Astrocyte of the spinal cord (primary cell): ENCODE measurements around the gene THEMIS2.

Experiments used
- DNase-seq: peaks from one replicate; pipeline ENCODE4 v3.0.0; 2011; ENCODE audit warnings: low read depth, low spot score
- H3K4me3 ChIP-seq: 2 replicates; pipeline ENCODE4 v1.5.1; 2011; ENCODE audit warnings: low read depth, mild to moderate bottlenecking, low read length, moderate library complexity
- in situ Hi-C: cut with HindIII; loops from 2 replicates; pipeline ENCODE4 v1.10.0; 2017; ENCODE audit warnings: low sequenced_read_pairs
- TF ChIP-seq, protein P1 (sequence below): IDR thresholded peaks from 2 replicates; pipeline ENCODE4 v1.5.1; 2012; ENCODE audit warnings: low read depth, mild to moderate bottlenecking, low read length, inconsistent platforms

Gene THEMIS2

DNA sequence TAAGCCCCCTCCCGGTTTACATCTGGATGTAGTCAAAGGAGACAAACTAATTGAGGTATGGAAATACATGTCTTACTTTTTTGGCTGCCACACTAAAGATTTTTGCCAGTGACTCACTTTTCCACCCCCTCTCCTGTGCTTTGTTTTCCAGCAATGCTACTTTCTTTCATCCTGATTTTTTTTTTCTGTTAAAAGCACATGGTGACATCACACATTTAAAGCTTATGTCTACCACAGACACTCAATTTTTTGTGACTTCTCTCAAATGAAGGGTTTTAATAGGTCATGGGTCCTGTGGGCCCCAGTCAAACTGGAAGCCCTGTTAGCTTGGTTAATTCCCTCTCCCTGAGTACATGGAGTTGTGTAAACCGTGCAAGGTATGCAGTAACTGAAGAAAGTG lies 39.6 kb upstream of the THEMIS2 start:
- DNase-seq = peak; percentile 54
- in situ Hi-C loops = no loop called here
- TF ChIP-seq, protein P1, sequence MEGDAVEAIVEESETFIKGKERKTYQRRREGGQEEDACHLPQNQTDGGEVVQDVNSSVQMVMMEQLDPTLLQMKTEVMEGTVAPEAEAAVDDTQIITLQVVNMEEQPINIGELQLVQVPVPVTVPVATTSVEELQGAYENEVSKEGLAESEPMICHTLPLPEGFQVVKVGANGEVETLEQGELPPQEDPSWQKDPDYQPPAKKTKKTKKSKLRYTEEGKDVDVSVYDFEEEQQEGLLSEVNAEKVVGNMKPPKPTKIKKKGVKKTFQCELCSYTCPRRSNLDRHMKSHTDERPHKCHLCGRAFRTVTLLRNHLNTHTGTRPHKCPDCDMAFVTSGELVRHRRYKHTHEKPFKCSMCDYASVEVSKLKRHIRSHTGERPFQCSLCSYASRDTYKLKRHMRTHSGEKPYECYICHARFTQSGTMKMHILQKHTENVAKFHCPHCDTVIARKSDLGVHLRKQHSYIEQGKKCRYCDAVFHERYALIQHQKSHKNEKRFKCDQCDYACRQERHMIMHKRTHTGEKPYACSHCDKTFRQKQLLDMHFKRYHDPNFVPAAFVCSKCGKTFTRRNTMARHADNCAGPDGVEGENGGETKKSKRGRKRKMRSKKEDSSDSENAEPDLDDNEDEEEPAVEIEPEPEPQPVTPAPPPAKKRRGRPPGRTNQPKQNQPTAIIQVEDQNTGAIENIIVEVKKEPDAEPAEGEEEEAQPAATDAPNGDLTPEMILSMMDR = no peak
- H3K4me3 ChIP-seq = no peak overlapping the region

DNA sequence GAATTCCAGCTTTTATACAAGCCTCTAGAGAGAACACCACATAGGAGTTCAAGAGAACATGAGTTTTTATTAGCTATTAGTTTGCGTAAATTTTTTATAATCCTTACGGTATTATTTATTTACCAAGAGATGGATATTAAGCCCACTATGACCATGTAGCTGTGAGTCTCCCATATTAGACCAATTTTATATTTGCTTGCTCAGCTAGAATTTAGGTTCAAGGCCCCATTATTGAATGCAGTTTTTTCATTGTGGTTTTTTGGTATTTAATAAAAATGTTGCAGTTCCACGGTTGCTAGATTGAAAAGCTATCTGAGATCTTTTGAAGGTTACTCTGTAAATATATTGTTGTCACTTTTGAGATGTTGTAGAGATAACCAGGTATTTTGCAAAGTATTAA lies 38.9 kb upstream of the THEMIS2 start:
- in situ Hi-C loops = no loop called here
- H3K4me3 ChIP-seq = no peak overlapping the region
- DNase-seq = no peak
- TF ChIP-seq, protein P1 = no peak

DNA sequence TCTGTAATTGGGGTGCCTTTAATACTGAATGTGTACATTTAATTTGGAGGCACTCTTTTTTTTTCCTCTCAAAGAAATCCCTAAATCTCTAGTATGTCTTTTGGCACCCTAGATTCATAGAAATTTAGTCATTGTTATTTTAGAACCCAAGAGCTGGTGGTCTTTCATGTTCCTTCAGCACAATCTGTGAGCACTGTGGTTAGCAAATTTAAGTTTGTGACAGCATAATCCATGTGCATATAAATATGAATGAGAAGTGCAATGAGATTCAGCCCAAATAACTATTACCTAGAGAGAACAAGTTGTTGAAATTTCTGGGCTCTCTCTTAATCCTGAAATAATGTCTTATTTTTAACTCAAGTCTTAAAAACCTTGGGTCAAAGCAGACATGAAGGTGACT lies 37.3 kb upstream of the THEMIS2 start:
- TF ChIP-seq, protein P1 = no peak
- in situ Hi-C loops = no loop called here

DNA sequence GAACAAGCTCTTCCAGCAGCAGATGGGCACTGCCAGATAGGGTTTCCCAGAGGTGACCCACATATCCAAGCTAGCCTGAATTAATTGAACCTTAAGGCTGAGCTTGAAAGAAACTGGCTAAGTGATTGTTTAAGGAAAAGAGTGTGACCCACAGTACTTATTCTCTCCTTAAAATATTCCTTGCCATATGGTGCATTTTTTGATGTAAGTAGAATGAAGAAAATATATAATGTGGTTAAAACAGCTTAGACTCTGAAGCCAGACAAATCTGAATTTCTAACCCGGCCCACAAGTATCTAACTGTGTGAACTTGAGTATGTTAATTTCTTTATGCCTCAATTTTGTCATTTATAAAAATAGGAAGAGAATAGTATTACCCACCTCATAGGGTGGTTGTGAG lies 36.8 kb upstream of the THEMIS2 start:
- TF ChIP-seq, protein P1 = no peak
- in situ Hi-C loops = no loop called here
- no peak for DNase-seq
- no peak overlapping the region for H3K4me3 ChIP-seq

More for the DNA sequence above, 37.3 kb upstream of the THEMIS2 start:
- DNase-seq = no peak
- H3K4me3 ChIP-seq = no peak overlapping the region

DNA sequence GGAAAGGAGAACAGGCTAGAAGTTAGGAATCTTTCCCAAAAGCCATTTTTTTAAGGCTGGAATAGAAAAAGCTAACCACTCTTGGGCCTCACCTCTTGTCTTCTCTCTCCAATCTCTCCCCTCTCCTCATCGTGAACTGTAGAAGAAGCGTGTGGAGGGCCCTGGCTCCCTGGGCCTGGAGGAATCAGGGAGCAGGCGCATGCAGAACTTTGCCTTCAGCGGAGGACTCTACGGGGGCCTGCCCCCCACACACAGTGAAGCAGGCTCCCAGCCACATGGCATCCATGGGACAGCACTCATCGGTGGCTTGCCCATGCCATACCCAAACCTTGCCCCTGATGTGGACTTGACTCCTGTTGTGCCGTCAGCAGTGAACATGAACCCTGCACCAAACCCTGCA lies 22.4 kb upstream of the THEMIS2 start:
- DNase-seq = no peak
- no peak overlapping the region for H3K4me3 ChIP-seq
- in situ Hi-C loops = no loop called here
- TF ChIP-seq, protein P1 = no peak

DNA sequence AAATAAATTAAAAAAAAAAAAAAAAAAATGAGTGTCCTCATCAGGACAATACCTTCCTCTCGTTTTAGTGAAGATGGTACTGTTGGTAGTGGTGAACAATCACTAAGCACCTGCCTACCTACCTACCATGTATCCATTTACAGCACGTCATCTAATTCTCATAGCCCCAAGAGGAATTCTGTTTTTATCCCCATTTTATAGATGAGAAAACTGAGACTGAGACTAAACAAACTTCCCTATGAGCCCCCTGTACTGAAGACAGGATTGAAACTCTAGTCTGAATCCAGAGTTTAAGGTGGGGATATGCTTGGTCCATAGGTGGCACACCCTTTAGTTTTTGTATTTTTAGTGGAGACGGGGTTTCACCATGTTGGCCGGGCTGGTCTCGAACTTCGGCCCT lies 17.3 kb upstream of the THEMIS2 start:
- H3K4me3 ChIP-seq = no peak overlapping the region
- no peak for DNase-seq
- TF ChIP-seq, protein P1 = no peak
- in situ Hi-C loops = no loop called here
